ENCODE results near the gene TCAP. TPM values are rescaled to one million over a fixed set of nuclear protein-coding genes. Genes with fewer than 3 reads are reported as not detected.

Gene TCAP
- total RNA-seq, 2 donors from 2014 or later, result 2.1 to 2.5 TPM

DNA sequence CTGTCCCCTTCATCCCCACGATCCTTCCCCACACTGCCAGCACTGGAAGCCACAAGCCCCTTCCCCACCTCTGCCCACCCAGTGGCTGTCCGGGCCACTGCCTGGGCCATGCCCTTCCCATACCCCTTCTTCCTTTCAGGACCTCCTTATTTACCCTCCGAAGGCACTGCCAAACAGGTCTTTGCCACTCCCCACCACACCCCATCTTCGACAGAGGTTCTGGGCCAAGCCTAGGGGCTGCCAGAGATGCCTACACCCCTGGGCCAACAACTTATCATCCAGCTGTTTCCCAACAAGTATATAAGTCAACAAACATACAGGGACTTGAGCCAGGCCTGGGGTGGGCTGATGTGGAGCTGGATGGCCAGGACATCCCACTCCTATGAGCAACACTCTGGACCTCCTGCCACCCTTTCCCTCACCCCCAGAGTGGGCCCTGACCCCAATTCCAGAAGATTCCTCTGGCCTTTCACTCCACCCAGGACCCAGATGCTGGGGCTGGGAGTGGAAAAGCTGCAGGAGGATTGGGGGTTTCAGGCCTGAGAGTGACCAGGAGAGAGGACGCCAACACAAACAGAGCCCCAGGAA lies 39.9 kb upstream of the TCAP start:
- Mint-ChIP-seq H3K27ac (no peak overlapping the region), H3K36me3 (no peaks in the 10 kb centered on the region), H3K4me1 (ENCODE audit: low read depth in 2 of 2) (peaks cover 18 to 20% of the 10 kb centered on the region in 2 donors), H3K27me3 (peaks cover 24 to 25% of the 10 kb centered on the region in 2 donors), H3K4me3 (no peak overlapping the region), H3K9me3 (no peaks in the 10 kb centered on the region)
- ATAC-seq (no peak), DNase-seq (ENCODE audit: low spot score) (no peak)

DNA sequence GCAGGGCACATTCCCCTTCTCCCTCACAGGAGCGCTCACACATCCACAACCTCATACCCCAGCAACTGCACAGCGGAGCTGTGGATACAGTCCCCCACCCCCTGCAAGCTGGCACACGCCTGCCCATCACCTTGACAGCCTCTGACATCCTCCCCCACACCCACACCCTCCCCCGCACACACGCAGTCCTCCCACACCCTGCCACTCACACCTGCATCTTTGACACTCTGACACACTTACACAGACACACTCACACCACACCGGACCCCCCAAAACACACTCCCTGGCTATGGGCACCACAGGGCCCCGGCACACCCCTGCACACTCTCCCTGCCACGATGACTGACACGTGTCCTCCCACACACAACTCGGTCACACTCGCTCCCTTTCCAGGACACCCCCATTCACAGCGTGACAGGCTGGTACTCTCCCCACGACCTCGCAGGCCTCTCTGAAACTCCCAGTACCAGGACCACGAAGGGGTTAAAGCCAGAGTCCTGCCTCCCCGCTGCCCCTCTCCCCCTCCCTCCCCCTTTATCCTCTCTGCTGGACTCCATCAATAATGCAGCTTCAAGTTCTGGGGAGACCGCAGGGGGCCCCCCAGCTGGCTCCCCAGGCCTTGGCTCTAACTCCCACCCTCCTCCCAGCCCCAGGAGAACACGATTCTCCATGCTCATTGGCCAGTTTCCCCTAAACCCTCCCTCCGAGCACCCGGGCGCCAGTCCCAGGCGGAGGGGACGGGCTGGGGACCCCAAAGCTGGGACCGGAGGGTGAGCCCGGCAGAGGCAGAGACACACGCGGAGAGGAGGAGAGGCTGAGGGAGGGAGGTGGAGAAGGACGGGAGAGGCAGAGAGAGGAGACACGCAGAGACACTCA lies 38.7 kb upstream of the TCAP start, which contains the start of gene PPP1R1B:
Gene PPP1R1B, plus strand, starts transcription at position 782 of the 876 bp plus-strand sequence. CDS start 441 bp downstream, outside the sequence.
- no peak for DNase-seq (ENCODE audit: low spot score)
- H3K27me3 Mint-ChIP-seq, result peaks cover 30 to 31% of the 10 kb centered on the region in 2 donors
- no peaks in the 10 kb centered on the region for H3K36me3 Mint-ChIP-seq
- ATAC-seq, result no peak
- no peak within 1 kb of the TSS for H3K27ac Mint-ChIP-seq
- no peaks in the 10 kb centered on the region for H3K9me3 Mint-ChIP-seq
- peaks cover 20 to 21% of the 10 kb centered on the region in 2 donors for H3K4me1 Mint-ChIP-seq (ENCODE audit: low read depth in 2 of 2)
- H3K4me3 Mint-ChIP-seq, result peak within 1 kb of the TSS; percentile 14

GRCh38 chr17:39627047-39627711 lies 38.0 kb upstream of the TCAP start:
- Mint-ChIP-seq H3K4me3 (no peak overlapping the region), H3K36me3 (no peaks in the 10 kb centered on the region), H3K27ac (no peak overlapping the region), H3K4me1 (ENCODE audit: low read depth in 2 of 2) (peaks cover 15 to 16% of the 10 kb centered on the region in 2 donors), H3K27me3 (peaks cover 36% of the 10 kb centered on the region in 2 donors), H3K9me3 (no peaks in the 10 kb centered on the region)
- ATAC-seq (no peak), DNase-seq (ENCODE audit: low spot score) (no peak)

DNA sequence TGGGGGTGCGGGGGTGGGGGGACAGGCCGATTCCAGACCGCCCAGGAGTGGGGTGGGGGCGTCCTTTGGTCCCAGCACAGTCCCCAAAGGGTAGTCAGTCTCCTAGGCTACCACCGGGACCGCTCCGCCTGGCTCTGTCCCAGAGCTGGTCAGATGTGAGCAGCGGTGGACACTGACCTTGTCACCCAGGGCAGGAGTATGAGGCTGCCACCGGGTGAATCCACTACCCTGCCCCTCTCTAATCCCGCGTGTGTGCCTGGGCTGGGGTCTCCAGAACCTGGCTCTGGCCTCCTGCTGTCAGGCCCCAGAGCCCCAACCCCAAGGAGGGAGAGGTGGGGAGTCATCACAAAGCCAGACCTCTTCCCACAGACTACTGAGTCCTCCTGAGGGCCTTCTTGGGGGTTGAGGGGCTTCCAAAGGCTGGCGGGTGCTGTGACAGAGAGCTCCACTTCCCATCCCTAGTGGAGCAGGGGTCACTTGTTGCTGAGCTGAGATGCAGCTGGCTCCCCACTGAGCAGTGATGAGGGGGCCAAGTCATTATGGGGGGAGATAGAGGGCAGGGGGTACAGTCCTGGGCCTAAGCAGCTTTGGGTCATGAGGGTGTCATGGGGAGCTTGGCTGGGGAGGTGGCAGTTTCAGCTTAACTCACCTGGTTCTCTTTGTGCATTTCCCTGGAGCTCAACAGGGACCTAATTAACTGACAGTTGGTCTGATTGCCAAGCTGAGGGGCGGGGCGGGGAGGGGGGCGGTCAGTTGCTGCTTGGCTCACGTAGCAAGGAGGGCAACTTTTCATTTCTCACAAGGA lies 37.2 kb upstream of the TCAP start:
- Mint-ChIP-seq H3K27ac (no peak overlapping the region), H3K4me3 (no peak overlapping the region), H3K4me1 (ENCODE audit: low read depth in 2 of 2) (peaks cover 8 to 14% of the 10 kb centered on the region in 2 donors), H3K36me3 (no peaks in the 10 kb centered on the region), H3K27me3 (peaks cover 36% of the 10 kb centered on the region in 2 donors), H3K9me3 (no peaks in the 10 kb centered on the region)
- DNase-seq (ENCODE audit: low spot score), result no peak
- ATAC-seq, result no peak

DNA sequence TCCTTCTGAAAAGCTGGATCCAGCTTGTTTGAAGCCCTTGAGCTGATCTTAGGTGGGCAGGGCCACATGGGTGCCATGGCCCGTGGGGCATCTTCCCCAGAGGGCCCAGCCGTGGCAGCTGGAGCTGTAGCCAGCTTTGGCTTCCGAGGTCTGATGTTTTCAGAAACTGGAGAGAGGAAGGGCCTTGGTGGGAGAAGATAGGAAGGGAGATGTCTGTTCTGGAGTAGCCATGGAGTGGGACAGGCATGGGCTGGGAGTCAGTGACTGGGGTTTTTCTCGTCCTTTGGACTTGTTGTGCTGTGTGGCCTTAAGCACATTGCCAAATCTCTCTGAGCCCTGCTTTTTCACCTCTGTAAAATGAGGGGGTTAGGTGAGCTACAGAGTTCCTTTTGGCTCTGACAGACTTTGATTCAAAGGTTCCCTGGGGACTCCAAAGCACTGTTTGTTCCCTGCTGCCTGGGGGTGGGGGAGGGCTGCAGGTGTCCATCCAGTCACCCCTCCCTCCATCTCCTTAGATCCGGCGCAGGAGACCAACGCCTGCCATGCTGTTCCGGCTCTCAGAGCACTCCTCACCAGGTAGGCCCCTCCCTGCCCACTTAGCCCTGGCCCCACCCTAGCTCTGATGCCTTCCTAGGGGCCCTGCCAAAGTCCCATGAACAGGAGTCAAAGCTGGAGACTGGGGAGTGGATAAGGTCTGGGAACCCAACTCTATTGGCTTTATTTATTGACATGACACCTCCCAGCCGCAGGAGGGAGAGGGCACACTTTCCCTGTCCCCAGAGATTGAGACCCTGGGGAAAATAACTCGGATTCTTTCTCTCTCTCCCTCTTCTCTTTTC lies 36.3 kb upstream of the TCAP start:
- Mint-ChIP-seq H3K4me1 (ENCODE audit: low read depth in 2 of 2) (peaks cover 0 to 11% of the 10 kb centered on the region in 2 donors), H3K27me3 (peaks cover 36% of the 10 kb centered on the region in 2 donors), H3K36me3 (no peaks in the 10 kb centered on the region), H3K9me3 (no peaks in the 10 kb centered on the region), H3K27ac (no peak overlapping the region), H3K4me3 (no peak overlapping the region)
- no peak for ATAC-seq
- DNase-seq (ENCODE audit: low spot score), result no peak

DNA sequence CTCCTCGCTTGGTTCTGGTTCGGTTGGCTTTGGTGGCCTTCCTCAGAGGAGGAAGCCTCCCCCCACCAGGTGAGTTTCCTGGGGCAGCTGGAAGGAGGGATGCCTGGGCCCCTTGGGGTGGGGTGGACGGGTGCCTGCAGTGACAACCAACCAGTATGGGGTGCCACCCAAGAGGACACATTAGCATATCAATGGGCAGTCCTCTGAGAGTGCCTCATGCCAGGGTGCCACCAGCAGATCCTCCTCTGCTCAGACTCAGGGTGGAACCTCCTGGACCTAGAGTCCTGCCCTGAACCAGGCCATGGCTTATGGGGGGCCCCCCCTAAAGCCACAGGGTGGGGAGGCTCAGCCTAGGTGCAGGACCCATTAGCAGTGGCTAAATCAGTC lies 35.7 kb upstream of the TCAP start:
- Mint-ChIP-seq H3K4me1 (ENCODE audit: low read depth in 2 of 2) (peaks cover 4 to 13% of the 10 kb centered on the region in 2 donors), H3K9me3 (no peaks in the 10 kb centered on the region), H3K27ac (no peak overlapping the region), H3K4me3 (no peak overlapping the region), H3K27me3 (peaks cover 35 to 36% of the 10 kb centered on the region in 2 donors), H3K36me3 (no peaks in the 10 kb centered on the region)
- DNase-seq (ENCODE audit: low spot score), result no peak
- ATAC-seq, result no peak

DNA sequence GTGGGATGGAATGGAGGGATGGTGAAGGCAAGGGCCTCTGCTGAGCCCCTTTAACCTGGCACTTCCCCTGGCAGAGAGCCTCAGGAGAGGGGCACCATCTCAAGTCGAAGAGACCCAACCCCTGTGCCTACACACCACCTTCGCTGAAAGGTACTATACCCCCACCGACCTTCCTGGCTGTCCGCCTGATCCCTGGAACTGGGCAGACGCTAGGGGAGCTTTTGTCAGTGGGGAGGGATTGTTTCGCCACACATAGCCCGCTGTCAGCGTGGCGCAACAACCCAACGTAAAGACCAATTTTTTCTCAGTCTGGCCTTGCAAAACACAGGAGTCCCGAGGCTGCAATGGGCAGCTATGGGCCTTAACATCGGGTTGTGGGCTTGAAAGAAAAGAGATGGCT lies 35.3 kb upstream of the TCAP start:
- peaks cover 33 to 36% of the 10 kb centered on the region in 2 donors for H3K27me3 Mint-ChIP-seq
- no peak overlapping the region for H3K27ac Mint-ChIP-seq
- H3K36me3 Mint-ChIP-seq, result no peaks in the 10 kb centered on the region
- DNase-seq (ENCODE audit: low spot score), result no peak
- peaks cover 8 to 12% of the 10 kb centered on the region in 2 donors for H3K4me1 Mint-ChIP-seq (ENCODE audit: low read depth in 2 of 2)
- no peak for ATAC-seq
- no peak overlapping the region for H3K4me3 Mint-ChIP-seq
- no peaks in the 10 kb centered on the region for H3K9me3 Mint-ChIP-seq

DNA sequence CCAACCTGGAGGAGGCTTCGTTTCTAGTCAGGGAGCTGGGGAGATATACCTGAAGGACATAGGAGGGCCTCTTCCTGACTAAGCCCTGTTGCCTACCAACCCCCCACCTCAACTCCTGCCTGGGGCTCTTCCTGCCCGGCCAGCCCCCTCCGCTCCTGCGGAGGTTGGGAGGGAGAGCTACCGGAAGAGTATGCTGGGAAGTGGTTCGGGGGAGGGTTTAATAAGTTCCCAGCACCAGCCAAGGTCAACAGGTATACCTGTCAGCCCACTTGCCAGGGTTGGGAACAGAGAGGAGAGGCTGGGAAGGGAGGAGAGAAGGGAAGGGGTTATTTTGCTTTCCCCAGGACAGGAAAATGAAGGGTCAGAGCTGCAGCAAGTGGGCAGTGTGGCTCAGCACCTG lies 33.7 kb upstream of the TCAP start:
- H3K27ac Mint-ChIP-seq, result no peak overlapping the region
- no peaks in the 10 kb centered on the region for H3K36me3 Mint-ChIP-seq
- H3K4me1 Mint-ChIP-seq (ENCODE audit: low read depth in 2 of 2), result peaks cover 9 to 10% of the 10 kb centered on the region in 2 donors
- ATAC-seq (no peak), DNase-seq (ENCODE audit: low spot score) (no peak)
- H3K4me3 Mint-ChIP-seq, result no peak overlapping the region
- peaks cover 23 to 28% of the 10 kb centered on the region in 2 donors for H3K27me3 Mint-ChIP-seq
- H3K9me3 Mint-ChIP-seq, result no peaks in the 10 kb centered on the region

DNA sequence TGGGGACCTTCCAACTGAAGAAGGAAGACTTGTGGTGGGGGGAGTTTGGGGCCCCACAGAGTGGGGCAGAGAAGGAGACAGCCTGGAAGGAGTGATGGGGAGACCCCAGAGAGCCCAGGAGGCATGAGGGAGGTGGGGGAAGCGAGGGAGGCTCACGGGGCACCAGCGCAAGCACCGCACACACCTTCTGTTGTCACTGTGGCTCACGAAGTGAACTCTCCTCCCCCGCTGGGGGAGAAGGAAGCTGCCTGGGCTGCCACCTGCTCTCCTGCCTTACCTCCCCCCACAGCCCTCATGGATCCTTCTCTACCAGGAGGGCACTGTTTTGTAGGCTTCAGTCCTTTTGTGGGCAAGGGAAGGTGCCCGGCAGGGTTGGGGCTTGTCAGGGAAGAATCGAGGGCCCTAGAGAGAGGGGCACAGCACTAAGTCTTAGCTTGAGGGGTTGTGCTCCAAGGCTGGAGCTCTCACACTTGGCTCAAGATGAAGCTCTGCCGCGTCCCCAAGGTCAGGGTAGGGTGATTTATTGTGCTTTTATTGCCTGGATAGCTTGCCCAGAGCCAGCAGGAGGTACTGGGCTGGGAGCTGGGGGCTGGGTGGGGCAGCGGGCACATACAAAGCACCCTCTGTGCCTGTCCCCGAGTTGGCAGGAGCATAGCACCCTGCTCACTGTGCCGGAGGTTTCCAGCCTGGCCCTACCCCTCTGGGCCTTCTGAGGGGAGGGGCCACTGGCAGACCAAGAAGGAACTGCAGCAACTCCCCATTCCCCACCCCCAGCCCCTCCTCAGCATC lies 32.8 kb upstream of the TCAP start:
- DNase-seq (ENCODE audit: low spot score), result no peak
- ATAC-seq, result no peak
- Mint-ChIP-seq H3K27ac (no peak overlapping the region), H3K9me3 (no peaks in the 10 kb centered on the region), H3K4me3 (no peak overlapping the region), H3K27me3 (peaks cover 20 to 25% of the 10 kb centered on the region in 2 donors), H3K4me1 (ENCODE audit: low read depth in 2 of 2) (peaks cover 10 to 11% of the 10 kb centered on the region in 2 donors), H3K36me3 (no peaks in the 10 kb centered on the region)

GRCh38 chr17:39633570-39634183 lies 31.5 kb upstream of the TCAP start:
- no peak overlapping the region for H3K4me3 Mint-ChIP-seq
- peak overlapping the region in 1 of 2 donors; percentile 44 for H3K27ac Mint-ChIP-seq
- no peaks in the 10 kb centered on the region for H3K9me3 Mint-ChIP-seq
- DNase-seq (ENCODE audit: low spot score), result no peak
- peaks cover 13 to 15% of the 10 kb centered on the region in 2 donors for H3K27me3 Mint-ChIP-seq
- ATAC-seq, result no peak
- H3K36me3 Mint-ChIP-seq, result peaks cover 4% of the 10 kb centered on the region
- peaks cover 23% of the 10 kb centered on the region in 2 donors for H3K4me1 Mint-ChIP-seq (ENCODE audit: low read depth in 2 of 2)

DNA sequence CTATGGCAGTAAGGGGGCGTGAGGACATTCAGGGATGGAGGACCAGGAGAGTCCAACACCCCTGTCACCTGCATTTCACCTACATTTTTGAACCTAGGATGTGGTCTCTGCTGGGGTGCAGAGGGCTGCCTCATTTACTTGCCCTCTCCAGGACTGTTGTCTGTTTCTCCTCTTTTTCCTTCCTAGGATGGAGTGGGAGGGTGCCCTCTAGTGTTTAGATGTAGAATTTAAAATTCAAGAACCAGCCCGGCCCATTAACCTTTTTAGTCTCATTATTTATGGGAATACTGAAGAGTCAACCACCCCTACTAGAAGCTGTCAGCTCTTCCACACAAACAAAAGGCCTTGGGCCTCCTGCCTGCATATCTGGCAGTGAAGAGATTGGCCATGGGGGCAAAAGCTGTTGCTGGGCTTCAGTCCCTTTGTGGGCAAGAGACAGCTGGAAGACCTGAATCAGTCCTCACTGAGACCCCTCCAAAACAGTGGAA lies 30.7 kb upstream of the TCAP start:
- ATAC-seq, result no peak
- H3K27ac Mint-ChIP-seq, result peak overlapping the region in 1 of 2 donors; percentile 44
- DNase-seq (ENCODE audit: low spot score), result no peak
- H3K4me1 Mint-ChIP-seq (ENCODE audit: low read depth in 2 of 2), result peaks cover 30% of the 10 kb centered on the region in 2 donors
- peaks cover 4% of the 10 kb centered on the region for H3K36me3 Mint-ChIP-seq
- peaks cover 12% of the 10 kb centered on the region in 2 donors for H3K27me3 Mint-ChIP-seq
- no peak overlapping the region for H3K4me3 Mint-ChIP-seq
- no peaks in the 10 kb centered on the region for H3K9me3 Mint-ChIP-seq
